Nephron progenitor cell (in vitro differentiated cells): ENCODE measurements around the gene OIP5.
A peak's percentile ranks its signal among the peaks of the same experiment; 100 is the strongest.

Experiments used
- DNase-seq: peaks from one replicate; pipeline ENCODE4 v3.0.0; 2021
- H3K27ac Mint-ChIP-seq: 2 replicates; pipeline ENCODE4 v1.8.0; 2021; ENCODE audit warnings: mild to moderate bottlenecking, moderate library complexity, mixed read lengths
- H3K27me3 Mint-ChIP-seq: 2 replicates; pipeline ENCODE4 v1.8.0; 2021; ENCODE audit warnings: mild to moderate bottlenecking, low read depth, mixed read lengths; ENCODE audit not compliant: poor library complexity
- H3K36me3 Mint-ChIP-seq: 2 replicates; pipeline ENCODE4 v1.8.0; 2021; ENCODE audit warnings: low read depth, mixed read lengths
- H3K4me1 Mint-ChIP-seq: 2 replicates; pipeline ENCODE4 v1.8.0; 2021; ENCODE audit warnings: mixed read lengths
- H3K4me3 Mint-ChIP-seq: 2 replicates; pipeline ENCODE4 v1.8.0; 2021; ENCODE audit warnings: mild to moderate bottlenecking, moderate library complexity, mixed read lengths
- H3K9me3 Mint-ChIP-seq: 2 replicates; pipeline ENCODE4 v1.8.0; 2021; ENCODE audit warnings: mild to moderate bottlenecking, moderate library complexity, mixed read lengths
- CTCF ChIP-seq: fragments of 200-600 bp; sonication (generic); IDR thresholded peaks from 2 replicates; pipeline ENCODE4 v1.5.0; 2021; ENCODE audit warnings: antibody characterized with exemption

The OIP5 gene

DNA sequence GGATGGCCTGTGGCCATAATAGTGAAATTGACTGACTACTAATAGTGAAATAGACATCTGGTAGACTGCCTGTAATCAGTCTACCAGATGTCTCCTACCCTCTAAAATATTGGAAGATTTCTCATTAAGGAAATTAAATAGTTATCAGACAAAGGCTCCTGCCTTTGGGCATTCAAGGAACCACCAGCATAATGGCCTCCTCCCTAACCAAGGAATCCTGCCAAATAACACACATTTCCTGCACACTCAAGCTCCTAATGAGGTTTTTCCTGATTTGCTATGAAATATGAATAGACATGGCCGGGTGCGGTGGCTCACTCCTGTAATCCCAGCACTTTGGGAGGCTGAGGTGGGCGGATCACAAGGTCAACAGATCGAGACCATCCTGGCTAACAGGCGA lies 14.8 kb upstream of the OIP5 start:
- DNase-seq = no peak
- no peak for TF ChIP-seq CTCF
- Mint-ChIP-seq H3K27me3 (peaks cover 3% of the 10 kb centered on the region), H3K27ac (no peak overlapping the region), H3K4me1 (no peaks in the 10 kb centered on the region), H3K36me3 (peaks cover 82% of the 10 kb centered on the region), H3K9me3 (no peaks in the 10 kb centered on the region), H3K4me3 (no peak overlapping the region)

GRCh38 chr15:41341519-41341918 lies 9.1 kb upstream of the OIP5 start:
- no peak for DNase-seq
- Mint-ChIP-seq H3K4me3 (no peak overlapping the region), H3K36me3 (peaks cover 89% of the 10 kb centered on the region), H3K9me3 (no peaks in the 10 kb centered on the region), H3K27ac (no peak overlapping the region), H3K4me1 (peaks cover 23% of the 10 kb centered on the region), H3K27me3 (peaks cover 3% of the 10 kb centered on the region)
- no peak for TF ChIP-seq CTCF

GRCh38 chr15:41340189-41340695 lies 7.9 kb upstream of the OIP5 start:
- Mint-ChIP-seq H3K4me1 (peaks cover 28% of the 10 kb centered on the region), H3K27ac (no peak overlapping the region), H3K9me3 (no peaks in the 10 kb centered on the region), H3K36me3 (peaks cover 80% of the 10 kb centered on the region), H3K4me3 (no peak overlapping the region), H3K27me3 (peaks cover 3% of the 10 kb centered on the region)
- DNase-seq = no peak
- no peak for TF ChIP-seq CTCF

DNA sequence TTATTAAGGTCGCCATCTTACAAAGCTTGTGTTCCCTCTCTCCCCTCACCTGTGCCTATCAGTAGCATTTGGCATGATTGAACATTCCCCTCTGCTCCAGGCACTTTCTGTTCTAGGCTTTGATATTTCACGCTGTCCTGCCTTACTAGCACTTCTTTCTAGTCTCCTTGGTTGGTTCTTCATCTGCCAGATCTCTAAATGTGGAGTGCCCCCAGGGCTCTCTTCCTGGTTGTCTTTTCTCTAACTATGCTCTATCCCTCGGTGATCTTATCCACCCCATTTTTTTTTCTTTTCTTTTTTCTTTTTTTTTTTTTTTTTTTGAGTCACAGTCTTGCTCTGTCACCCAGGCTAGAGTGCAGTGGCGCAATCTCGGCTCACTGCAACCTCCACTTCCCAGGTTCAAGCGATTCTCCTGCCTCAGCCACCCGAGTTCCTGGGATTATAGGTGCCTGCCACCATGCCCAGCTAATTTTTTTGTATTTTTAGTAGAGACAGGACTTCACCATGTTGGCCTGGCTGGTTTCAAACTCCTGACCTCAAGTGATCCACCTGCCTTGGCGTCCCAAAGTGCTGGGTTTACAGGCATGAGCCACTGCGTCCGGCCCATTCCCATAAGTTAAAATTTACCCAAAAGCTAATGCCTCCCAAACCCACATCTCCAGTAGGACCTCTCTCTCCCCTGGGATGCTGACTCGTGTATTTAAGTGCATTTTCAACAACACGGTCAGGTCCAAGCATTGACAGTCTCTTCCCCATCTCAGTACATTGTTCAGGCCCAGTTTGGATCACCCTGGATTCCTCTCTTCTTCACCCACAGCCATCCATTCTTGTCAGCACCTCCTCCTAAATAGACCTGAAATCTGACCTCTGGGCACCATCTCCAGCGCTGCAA lies 5.5 kb upstream of the OIP5 start:
- H3K27ac Mint-ChIP-seq = peak overlapping the region; percentile 90
- peaks cover 67% of the 10 kb centered on the region for H3K36me3 Mint-ChIP-seq
- H3K9me3 Mint-ChIP-seq = no peaks in the 10 kb centered on the region
- no peak for DNase-seq
- no peak for TF ChIP-seq CTCF
- peaks cover 37% of the 10 kb centered on the region for H3K4me1 Mint-ChIP-seq
- no peak overlapping the region for H3K4me3 Mint-ChIP-seq
- H3K27me3 Mint-ChIP-seq = no peaks in the 10 kb centered on the region

DNA sequence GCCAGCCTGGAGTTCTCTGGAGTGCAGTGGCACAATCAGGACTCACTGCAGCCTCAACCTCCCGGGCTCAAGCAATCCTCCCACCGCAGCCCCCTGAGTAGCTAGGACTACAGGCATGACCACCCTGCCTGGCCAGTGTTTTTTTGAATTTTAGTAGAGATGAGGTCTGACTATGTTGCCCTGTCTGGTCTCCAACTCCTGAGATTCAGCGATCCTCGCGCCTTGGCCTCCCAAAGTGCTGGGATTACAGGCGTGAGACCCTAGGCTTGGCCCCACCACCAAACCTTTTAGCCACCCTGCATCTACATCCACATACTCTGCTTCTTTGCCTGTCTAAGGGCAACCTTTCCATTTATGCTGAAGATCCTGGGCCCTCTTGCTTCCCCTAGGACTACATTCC lies 4.7 kb upstream of the OIP5 start:
- Mint-ChIP-seq H3K27ac (no peak overlapping the region), H3K4me3 (no peak overlapping the region), H3K4me1 (peaks cover 45% of the 10 kb centered on the region), H3K9me3 (no peaks in the 10 kb centered on the region), H3K36me3 (peaks cover 60% of the 10 kb centered on the region), H3K27me3 (no peaks in the 10 kb centered on the region)
- TF ChIP-seq CTCF = no peak
- no peak for DNase-seq

DNA sequence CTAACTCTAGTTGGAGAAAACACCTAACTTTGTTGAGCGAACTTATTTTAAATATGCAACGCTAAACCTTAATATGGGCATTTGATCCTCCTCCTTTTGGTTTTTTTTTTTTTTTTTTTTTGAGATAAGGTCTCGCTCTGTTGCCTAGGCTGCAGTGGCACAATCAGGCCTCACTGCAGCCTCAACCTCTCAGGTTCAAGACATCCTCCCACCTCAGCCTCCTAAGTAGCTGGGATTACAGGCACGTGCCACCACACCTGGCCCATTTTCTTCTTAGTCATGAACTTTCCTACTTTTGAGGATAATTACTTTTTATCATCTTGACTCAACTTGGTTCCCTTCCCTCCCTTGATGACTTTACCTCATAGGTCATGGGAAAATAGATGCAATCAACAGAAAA lies 4.2 kb upstream of the OIP5 start:
- Mint-ChIP-seq H3K4me3 (peak overlapping the region; percentile 9), H3K9me3 (no peaks in the 10 kb centered on the region), H3K27ac (peak overlapping the region; percentile 67), H3K27me3 (no peaks in the 10 kb centered on the region), H3K4me1 (peaks cover 50% of the 10 kb centered on the region), H3K36me3 (peaks cover 55% of the 10 kb centered on the region)
- TF ChIP-seq CTCF = no peak
- no peak for DNase-seq
